HPDE6-E6E7 (cell line): ENCODE data around the gene KRT84.

Experiments
- DNase-seq: peaks from one replicate; pipeline ENCODE4 v3.0.0; 2011; ENCODE audit warnings: missing footprints; ENCODE audit errors: extremely low spot score

The KRT84 gene, protein sequence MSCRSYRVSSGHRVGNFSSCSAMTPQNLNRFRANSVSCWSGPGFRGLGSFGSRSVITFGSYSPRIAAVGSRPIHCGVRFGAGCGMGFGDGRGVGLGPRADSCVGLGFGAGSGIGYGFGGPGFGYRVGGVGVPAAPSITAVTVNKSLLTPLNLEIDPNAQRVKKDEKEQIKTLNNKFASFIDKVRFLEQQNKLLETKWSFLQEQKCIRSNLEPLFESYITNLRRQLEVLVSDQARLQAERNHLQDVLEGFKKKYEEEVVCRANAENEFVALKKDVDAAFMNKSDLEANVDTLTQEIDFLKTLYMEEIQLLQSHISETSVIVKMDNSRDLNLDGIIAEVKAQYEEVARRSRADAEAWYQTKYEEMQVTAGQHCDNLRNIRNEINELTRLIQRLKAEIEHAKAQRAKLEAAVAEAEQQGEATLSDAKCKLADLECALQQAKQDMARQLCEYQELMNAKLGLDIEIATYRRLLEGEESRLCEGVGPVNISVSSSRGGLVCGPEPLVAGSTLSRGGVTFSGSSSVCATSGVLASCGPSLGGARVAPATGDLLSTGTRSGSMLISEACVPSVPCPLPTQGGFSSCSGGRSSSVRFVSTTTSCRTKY

DNA sequence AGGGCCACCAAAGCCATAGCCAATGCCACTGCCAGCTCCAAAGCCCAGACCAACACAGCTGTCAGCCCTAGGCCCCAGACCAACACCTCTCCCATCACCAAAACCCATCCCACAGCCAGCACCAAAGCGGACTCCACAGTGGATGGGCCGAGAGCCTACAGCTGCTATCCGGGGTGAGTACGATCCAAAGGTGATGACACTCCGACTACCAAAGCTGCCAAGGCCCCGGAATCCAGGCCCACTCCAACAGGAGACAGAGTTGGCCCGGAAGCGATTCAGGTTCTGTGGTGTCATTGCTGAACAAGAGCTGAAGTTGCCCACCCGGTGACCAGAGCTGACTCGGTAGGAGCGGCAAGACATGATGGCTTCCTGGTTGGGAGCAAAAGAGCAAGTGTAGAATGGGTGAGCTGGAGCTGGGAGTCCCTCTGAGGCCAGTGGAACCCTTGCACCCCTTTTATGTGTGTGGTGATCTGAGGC lies at the start of gene KRT84:
Gene KRT84, minus strand, starts transcription at position 427 of the 477 bp plus-strand sequence. Its CDS starts 67 bp downstream, at position 360.
- DNase-seq, result no peak

DNA sequence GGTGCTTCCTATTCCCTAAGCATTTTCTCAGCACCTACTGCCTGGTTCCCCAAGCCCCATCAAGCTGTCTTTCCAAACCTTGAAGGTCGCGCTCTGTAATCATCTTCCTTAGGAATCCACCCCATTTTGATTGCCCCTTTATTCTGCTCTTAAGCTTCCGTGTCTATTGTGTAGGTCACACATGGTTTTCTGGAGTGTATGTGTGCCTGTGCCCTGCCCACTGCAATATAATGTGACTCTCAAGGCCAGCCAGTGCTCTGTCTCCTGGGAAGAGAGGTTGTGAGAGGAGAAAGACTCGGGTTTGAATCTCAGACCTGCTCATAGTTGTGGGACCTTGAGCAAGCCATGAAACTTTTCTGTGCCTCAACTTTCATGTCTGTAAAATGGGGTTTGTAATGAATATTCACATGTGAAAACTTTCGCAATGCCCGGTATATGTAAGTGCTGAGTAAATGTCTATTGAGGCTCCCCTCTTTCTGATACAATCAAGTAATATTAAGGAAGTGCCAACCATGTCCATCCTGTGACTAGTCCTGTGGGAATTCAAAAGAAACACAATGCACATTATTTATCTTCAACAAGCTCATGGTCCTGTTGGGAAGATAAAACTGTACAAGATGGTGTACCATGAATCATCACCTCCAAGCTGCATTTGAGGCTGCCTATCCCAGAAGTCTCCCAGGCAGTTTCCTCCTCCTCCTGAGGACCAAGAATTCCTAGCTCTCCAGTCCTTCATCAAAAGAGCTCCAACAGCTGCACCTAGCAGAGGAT lies 49.5 kb upstream of the KRT84 start:
- DNase-seq, result no peak

DNA sequence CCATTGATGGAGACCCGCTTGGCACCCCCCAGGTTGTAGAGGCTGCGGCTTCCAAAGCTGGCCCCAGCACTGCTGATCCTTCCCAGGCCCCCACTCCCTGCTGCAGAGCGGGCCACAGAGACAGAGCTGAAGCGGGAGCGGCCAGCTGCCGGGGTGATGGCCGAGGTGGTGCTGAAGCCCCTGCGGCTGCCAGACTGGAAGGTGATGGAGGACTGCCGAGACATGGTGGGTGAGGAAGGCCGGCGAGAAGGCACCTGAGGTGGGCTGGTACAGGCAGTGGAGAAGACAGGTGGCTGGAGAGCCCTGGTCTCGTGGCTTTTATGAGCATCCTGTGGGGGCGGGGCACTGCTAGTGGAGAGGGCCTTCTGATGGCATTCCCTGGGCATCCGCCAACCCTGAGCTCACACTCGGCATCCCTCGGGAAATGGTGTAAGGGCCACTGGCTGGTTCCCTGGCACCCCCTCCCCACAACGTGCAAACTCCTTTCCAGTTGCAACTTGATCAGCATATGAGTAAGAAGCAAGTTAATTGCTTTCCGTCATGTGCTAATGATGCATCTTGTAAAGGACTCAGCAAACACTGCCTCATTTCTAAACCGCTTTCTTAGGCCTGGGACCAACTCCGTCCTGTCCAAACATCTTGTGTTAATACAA lies 48.8 kb upstream of the KRT84 start, which contains the start of gene KRT75:
Gene KRT75, minus strand, starts transcription at position 291 of the 653 bp plus-strand sequence. Its CDS starts 67 bp downstream, at position 224.
- no peak for DNase-seq

DNA sequence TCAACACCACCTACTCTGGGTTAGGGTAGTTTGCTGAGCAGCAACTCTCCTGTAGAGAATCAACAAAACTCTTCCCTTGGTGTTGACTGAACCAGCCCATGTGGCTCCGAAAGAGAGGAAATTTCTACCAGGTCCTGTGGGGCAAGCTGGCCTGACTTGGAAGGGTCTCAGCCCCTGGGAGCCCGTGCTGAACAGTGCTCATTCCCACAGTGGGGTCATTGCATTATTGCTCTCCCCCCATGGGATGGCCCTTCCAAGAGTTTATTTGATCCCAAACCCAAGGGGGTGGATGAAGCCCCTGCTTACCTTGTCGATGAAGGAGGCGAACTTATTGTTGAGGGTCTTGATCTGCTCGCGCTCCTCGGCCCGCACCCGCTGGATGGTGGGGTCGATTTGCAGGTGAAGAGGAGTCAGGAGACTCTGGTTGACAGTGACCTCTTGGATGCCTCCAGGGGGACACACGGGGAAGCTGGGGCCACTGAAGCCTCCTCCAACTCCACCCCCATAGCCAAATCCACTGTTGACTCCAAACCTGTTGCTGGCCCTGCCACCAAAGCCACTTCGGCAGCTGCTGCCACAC lies 48.1 kb upstream of the KRT84 start:
- DNase-seq, result no peak

DNA sequence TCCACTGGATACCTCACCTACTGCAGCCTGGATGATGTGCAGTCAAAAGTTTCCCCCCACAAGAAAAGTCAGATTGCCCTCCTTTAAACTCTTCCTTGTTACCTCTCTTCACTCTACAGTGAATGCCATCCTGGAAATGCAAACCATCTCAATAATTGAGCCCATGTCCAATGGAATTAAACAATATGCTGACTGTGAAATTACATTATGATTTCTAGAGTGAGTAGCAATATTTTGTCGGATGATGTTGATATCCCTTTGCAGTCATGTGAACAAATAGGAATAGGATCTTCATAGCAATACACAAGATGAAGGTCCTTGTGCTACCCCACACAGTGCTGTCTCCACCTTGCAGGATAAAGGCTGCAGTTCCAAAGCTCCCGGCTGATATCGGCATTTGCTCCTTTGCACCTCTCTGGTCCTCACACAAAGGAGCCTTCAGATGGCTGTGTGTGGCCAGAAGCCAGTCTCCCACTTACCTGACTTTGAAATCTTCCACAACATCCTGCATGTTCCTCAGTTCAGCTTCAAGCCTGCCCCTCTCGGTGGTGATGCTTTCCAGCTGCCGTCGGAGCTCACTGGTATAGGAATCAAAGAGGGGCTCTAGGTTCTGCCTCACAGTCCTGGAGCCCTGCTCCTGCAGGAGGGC lies 47.2 kb upstream of the KRT84 start:
- DNase-seq, result no peak

DNA sequence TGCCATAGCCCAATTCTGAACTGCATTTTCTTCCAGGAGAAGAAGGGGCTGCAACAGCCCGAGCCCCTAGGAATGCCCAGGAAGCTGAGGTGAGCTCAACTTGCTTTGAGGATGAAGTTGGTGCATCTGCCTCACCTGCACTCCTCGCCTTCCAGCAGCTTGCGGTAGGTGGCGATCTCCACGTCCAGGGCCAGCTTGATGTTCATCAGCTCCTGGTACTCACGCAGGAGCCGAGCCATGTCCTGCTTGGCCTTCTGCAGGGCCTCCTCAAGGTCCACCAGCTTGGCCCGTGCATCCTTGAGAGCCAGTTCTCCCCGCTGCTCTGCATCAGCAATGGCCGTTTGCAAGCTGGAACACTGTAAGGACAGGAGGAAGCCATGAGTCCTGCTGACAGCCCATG lies 42.7 kb upstream of the KRT84 start:
- no peak for DNase-seq

DNA sequence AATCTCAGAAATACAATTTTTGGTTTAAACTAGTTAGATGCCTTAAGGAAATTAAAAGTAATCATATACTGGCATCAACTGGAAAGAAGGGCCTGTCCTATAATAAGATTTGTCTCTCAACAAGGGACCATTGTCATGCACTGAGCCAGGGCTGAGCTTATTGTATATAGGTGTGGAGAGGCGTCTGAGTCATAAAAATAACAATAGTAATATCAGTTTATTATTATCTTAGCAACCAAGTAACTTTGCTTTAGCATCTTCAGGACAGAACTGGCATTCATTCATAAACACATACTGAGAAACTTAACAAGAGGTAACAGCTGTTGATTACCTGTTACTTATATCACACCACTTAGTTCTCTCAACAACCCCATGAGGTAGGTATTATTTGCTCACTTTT lies 41.6 kb upstream of the KRT84 start:
- peak; percentile 42 for DNase-seq

DNA sequence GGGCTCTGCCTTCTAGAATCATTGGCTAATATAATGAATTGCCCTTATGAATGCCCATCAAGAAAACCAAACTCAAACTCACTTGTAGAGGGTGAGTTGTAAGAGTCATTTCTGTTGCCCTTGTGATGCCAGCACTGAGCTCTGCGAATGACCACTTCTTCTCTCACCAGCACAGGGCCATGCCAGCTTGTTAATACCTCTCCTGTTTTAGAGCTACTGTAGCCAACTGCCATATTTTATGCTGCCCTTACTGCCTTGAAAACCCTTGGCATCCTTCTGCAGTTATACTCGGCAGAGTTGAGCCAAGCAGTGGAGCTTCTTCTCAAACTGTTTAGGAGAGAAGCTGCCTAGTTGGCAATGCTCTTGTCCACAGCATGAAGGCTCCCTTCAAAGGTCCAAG lies 40.6 kb upstream of the KRT84 start:
- no peak for DNase-seq

DNA sequence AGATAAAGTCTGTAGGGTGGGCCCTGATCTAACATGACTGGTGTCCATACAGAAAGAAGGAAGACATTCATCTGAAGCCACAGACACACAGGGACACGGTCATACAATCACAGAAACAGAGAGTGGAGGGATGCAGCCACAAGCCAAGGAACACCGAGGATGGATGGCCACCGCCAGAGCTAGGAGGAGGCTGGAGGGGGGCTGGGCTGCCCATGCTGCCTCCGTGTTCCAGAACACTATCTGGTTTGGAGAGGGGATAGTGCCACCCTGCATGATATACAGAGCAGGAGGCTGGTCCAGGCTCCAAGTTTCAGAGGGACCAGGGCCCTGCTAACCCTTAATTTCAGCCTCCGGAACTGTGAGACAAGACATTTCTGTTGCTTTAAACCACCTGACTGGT lies 40.0 kb upstream of the KRT84 start:
- no peak for DNase-seq

DNA sequence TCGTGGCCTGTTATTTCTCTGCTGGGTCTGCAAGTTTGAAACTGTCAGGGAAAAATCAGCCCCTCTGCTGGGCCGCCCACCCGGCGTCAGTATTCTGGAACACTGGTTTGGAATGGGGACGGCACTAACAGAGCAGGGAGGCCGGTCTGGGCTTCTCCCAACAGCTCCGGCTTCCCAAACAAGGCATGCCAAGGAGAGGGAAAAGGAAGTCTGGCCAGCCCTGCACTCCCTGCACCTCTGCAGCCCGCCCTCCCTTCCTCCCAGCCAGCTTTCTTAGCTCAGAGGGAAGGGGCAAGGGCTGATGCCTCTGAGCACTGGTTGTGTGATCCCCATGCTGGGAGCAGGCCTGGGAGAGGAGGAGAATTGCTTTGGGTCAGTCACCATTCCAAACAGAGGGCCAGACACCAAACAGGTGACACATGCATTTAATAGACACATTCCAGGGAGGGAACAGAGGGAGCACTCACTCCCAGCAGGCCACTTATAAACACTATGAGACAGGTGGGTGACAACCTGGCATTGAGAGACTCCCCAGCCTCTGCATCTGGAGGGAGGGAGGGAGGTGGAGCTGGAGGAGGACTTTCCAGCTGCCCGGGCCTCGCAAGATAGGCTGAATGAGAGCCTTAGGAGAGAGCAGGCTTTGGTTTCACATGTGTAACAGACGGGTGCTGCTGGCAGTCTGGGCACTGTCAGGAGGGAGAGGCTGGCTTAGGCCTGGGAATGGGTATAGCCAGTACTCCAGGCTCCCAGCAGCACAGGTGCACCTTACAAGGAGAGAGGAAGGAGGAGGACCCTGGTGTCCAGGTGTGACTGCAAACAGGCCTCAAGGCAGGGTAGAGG lies 38.4 kb upstream of the KRT84 start:
- DNase-seq, result no peak

DNA sequence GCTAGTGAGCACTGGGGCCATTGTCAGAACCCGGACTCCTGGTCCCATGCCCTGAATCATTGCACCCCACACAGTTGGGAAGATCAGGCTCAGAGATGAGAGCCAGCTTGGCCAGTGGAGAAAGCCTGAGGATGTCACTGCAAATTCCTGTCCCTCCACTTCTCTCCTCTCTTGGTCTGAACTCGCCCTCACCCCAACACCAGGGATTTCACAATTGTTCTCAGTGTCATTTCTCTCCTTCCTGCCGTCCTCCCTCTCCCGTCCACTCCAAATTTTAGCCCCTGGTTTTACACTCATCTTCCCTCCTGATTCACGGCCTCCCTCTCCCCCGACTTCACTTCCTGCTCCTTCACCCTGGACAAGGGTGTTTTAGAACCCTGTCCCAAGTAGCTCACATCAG lies 37.6 kb upstream of the KRT84 start:
- DNase-seq, result no peak

DNA sequence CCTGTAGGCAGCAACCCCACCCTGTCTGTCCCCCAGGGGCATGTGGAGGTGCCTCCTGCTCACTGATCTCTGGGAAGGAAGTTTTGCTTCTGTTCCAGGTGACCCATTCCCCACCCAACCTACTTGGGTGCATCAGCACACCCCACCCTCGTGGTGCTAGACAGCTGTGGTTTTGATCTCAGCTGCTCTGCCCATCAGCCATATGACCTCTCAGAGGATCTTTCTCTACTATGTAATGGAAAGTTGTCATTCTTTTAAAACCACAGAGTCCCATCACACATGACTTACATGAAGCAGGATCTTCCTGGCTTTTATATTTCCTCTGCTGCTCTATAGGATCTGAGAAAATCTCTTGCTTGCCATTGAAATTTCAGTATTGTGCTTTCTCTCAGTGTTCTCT lies 34.2 kb upstream of the KRT84 start:
- no peak for DNase-seq

DNA sequence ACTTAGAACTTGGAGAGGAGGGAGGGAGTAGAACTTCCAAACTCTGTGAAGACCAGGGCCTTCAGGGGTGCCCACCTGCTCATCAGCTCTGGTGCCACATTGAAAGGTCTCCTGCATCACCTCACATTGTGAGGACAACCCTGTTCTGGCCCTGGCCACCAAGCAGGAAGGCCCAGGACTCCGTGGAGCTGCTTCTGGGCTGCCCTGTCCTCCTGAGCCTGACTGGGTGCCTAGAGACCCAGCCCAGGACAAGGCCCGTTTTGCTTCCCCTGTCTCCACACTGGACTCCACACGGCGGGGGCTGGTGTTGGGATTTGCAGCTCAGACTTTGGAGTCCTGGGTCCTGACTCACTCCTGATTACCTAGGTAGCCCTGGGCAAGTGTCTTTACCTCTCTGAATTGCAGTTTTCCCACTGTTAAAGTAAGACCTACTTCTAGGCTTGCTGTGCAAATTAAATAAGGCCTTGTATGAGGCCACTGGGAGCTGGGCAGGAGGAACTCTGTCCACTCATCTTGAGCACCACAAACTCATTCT lies 33.2 kb upstream of the KRT84 start:
- no peak for DNase-seq

DNA sequence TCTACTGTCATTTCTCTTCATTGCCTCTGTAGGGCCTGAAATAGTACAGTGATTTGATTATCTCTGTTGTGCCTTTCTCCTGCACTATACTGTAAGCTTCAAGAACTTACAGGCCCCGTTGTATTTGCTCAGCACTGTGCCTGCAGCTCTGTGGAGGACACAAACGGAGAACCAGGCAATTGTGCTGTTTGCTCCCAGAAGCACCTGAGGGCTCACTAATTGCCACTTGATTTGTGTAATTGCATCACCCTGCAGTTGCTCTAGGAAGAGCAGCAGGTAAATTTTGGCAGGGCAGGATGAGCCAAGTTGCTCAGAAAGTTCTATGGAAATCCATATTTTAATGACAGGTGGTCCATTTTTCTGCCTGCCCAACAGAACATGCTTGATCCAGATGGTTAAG lies 32.3 kb upstream of the KRT84 start:
- no peak for DNase-seq

DNA sequence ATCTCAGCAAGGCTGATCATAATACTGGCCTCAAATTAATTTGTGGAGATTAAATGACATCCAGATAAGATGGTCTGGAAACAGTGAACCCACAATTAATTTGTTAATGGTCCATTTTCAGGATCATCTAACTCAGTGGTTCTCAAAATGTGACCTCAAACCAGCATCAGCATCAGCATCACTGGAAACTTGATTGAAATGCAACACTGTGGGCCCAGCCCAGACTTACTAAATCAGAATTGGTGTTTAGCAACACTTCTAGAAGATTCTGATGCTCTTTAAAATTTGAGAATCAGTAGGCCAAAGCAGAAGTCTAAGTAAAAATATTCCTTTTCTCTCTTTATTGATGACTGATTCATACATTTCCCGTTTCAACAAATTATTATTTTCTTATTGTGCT lies 31.3 kb upstream of the KRT84 start:
- no peak for DNase-seq

DNA sequence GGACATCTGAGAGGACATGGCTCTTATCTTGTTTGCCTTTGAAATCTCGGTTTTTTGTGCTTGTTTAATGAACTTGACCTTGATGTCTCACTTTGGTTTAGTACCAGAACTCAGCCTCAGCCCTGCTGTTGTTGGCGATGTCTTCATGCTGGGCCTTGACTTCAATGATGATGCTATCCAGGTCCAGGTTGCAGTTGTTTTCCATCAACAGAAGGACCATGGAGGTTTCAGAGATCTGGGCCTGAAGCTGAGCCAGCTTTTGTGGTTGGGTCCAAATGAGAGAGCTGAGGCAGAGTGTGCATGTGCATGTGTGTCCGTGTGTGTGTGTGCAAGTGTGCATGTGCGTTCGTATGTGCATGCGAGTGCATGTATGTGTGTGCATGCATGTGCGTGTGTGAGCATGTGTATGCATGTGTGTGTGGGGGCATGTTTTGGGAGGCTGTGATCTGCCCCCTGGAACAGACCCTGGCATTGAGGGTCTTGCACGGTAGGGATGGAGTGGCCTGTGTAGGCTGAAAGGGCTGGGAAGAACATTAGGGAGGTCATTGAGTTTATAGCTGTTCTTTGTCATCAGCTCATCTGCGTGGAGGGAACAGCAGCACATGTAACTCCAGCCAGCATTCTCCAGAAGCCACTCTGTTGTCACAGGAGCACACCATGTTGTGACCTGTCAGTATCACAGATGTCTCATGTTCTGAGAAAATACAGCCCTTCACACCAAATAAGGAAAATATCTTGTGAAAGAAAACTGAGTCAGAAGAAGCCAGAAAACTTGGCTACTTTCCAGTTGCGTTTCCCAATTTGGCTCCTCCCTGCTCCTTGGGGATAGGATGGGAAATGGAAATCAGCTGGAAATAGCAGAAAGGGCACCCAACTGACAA lies 30.7 kb upstream of the KRT84 start:
- peak; percentile 79 for DNase-seq

DNA sequence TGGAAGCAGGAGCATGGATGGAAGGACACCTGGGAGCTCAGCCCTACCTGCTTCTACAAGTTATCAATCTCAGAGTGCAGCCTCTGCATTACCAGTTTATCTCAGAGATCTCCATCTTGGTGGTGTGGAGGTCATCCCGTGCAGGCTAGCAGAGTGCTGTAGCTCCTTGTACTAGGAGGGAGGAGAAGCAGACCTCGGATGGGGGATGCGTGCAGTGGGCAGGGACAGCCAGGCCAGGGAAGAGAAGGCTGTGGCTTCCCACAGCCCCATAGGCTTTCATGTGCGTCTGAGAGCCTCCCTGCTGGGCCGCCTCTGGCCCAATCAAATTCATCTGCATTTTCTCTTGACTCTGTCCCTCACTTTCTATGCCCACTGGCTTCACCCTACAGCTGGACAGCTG lies 29.5 kb upstream of the KRT84 start:
- DNase-seq, result no peak

DNA sequence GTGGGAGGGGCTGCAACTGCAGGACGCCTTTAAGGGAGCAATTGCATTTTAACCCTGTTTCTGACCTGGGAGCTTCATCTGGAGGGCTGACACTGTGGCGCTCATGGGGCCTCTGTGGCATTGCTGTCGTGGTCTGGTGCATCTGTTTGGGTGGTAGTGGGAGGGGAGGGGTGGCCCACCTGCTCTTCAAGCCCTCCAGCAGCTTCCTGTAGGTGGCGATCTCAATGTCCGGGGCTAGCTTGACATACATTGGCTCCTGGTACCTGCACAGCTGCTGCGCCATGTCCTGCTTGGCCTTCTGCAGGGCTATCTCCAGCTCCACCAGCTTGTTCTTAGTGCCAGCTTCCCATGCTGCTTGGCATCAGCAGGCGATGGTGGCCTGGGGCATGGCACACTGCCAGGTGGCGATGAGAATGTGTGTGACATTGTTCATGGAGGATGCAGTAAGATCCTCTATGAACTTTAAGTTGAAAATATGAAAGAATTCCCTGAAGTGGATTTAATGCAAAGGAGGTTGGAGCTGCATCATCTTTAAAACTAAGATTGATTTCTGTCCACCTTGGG lies 28.4 kb upstream of the KRT84 start:
- no peak for DNase-seq

DNA sequence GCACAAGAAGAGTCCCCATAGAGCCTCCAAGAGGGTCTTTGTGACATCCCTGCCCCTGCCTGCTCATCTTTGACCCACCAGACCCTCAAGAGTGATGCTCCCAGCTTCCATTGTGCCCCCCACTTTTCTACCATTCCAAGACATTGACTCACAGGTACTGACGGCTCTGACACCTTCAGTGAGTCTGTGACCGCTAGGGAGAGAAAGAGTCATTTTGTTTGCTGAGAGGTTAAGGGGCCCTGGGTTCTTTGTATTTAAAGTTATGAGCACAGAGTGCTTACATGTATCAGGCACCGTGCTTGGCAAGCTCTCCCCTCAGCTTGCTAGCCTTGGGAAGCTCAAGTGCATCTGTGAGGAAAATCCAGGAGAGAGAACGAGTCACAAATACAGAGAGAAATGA lies 27.8 kb upstream of the KRT84 start:
- no peak for DNase-seq
